Mesenchymal stem cell (in vitro differentiated cells and primary cell): ENCODE data around the gene PNMA5.
A peak's percentile ranks its signal among the peaks of the same experiment; 100 is the strongest.

Source experiments
- DNase-seq: peaks from one replicate; pipeline ENCODE4 v3.0.0-alpha.2; 2013
- H2AFZ ChIP-seq: one replicate; pipeline ENCODE4 v1.6.1; 2013; ENCODE audit warnings: low read depth, mild to moderate bottlenecking, control low read depth, inconsistent platforms, low read length, moderate library complexity
- H2AK5ac ChIP-seq: 2 replicates; pipeline ENCODE4 v1.6.1; 2013; ENCODE audit warnings: low read length, moderate library complexity, mild to moderate bottlenecking, inconsistent platforms; ENCODE audit not compliant: severe bottlenecking
- H2BK120ac ChIP-seq: one replicate; pipeline ENCODE4 v1.6.1; 2013; ENCODE audit warnings: low read depth, mild to moderate bottlenecking, inconsistent platforms, low read length, moderate library complexity
- H2BK12ac ChIP-seq, 2 experiments: one replicate each; pipeline ENCODE4 v1.6.1; 2013; ENCODE audit warnings: inconsistent platforms in 2 of 2, low read length in 2 of 2, mild to moderate bottlenecking in 2 of 2, moderate library complexity in 2 of 2, control low read depth in 1 of 2
- H2BK15ac ChIP-seq: one replicate; pipeline ENCODE4 v1.6.1; 2013; ENCODE audit warnings: mild to moderate bottlenecking, low read depth, inconsistent platforms; ENCODE audit not compliant: poor library complexity, severe bottlenecking
- H2BK5ac ChIP-seq: 2 replicates; pipeline ENCODE4 v1.6.1; 2013; ENCODE audit warnings: low read depth, mild to moderate bottlenecking, low read length, control low read depth, inconsistent platforms; ENCODE audit not compliant: poor library complexity, severe bottlenecking
- H3K14ac ChIP-seq, 2 experiments: one replicate each; pipeline ENCODE4 v1.6.1; 2013; ENCODE audit warnings: inconsistent platforms in 2 of 2, low read length in 2 of 2, control low read depth in 1 of 2, mild to moderate bottlenecking in 1 of 2, moderate library complexity in 1 of 2
- H3K18ac ChIP-seq, 2 experiments: one replicate each; pipeline ENCODE4 v1.6.1; 2013; ENCODE audit warnings: inconsistent platforms in 2 of 2, low read length in 2 of 2, control low read depth in 1 of 2, low read depth in 1 of 2, mild to moderate bottlenecking in 1 of 2
- H3K23ac ChIP-seq, 2 experiments: one replicate each; pipeline ENCODE4 v1.6.1; 2013; ENCODE audit warnings: inconsistent platforms in 2 of 2, low read length in 2 of 2, mild to moderate bottlenecking in 2 of 2, moderate library complexity in 2 of 2, control low read depth in 1 of 2
- H3K27ac ChIP-seq: 2 replicates; pipeline ENCODE4 v1.5.1; 2013; ENCODE audit warnings: mild to moderate bottlenecking, moderate library complexity, low read length, control low read depth, inconsistent platforms; ENCODE audit not compliant: poor library complexity, severe bottlenecking
- H3K27me3 ChIP-seq, 2 experiments: 2 replicates each; pipeline versions ENCODE4 v1.6.1 to v1.7.0; 2013; ENCODE audit warnings: low read length in 2 of 2, mild to moderate bottlenecking in 2 of 2, moderate library complexity in 2 of 2, control low read depth in 1 of 2, inconsistent platforms in 1 of 2; ENCODE audit not compliant: control insufficient read depth in 1 of 2, insufficient read depth in 1 of 2
- H3K36me3 ChIP-seq, 2 experiments: 2 replicates each; pipeline versions ENCODE4 v1.6.1 to v1.7.0; 2013; ENCODE audit warnings: low read length in 2 of 2, control low read depth in 1 of 2, inconsistent platforms in 1 of 2, low read depth in 1 of 2, mild to moderate bottlenecking in 1 of 2; ENCODE audit not compliant: insufficient read depth in 2 of 2, control insufficient read depth in 1 of 2
- H3K4ac ChIP-seq, 2 experiments: one replicate each; pipeline ENCODE4 v1.6.1; 2013; ENCODE audit warnings: inconsistent platforms in 2 of 2, low read length in 2 of 2, mild to moderate bottlenecking in 2 of 2, moderate library complexity in 2 of 2, control low read depth in 1 of 2, low read depth in 1 of 2
- H3K4me1 ChIP-seq: 2 replicates; pipeline ENCODE4 v1.6.1; 2013; ENCODE audit warnings: low read depth, low read length, control low read depth; ENCODE audit not compliant: control insufficient read depth, insufficient read depth
- H3K4me2 ChIP-seq: 2 replicates; pipeline ENCODE4 v1.6.1; 2013; ENCODE audit warnings: low read length, mild to moderate bottlenecking, inconsistent platforms; ENCODE audit not compliant: poor library complexity, severe bottlenecking
- H3K4me3 ChIP-seq, 2 experiments: 2 replicates each; pipeline versions ENCODE4 v1.5.1 to v1.7.0; 2013; ENCODE audit warnings: low read length in 2 of 2, mild to moderate bottlenecking in 2 of 2, control low read depth in 1 of 2, low read depth in 1 of 2; ENCODE audit not compliant: insufficient read depth in 1 of 2
- H3K79me1 ChIP-seq: replicated peaks from 2 replicates; pipeline ENCODE4 v1.6.1; 2013; ENCODE audit warnings: mild to moderate bottlenecking, control low read depth, low read length, inconsistent platforms; ENCODE audit not compliant: poor library complexity, severe bottlenecking
- H3K9ac ChIP-seq: 2 replicates; pipeline ENCODE4 v1.7.0; 2013; ENCODE audit warnings: mild to moderate bottlenecking, low read length, moderate library complexity
- H3K9me3 ChIP-seq: 2 replicates; pipeline ENCODE4 v1.7.0; 2013; ENCODE audit warnings: mild to moderate bottlenecking, low read length; ENCODE audit not compliant: control insufficient read depth
- H4K8ac ChIP-seq: one replicate; pipeline ENCODE4 v1.6.1; 2013; ENCODE audit warnings: inconsistent platforms, mild to moderate bottlenecking, low read length, moderate library complexity
- H4K91ac ChIP-seq: one replicate; pipeline ENCODE4 v1.6.1; 2013; ENCODE audit warnings: mild to moderate bottlenecking, low read length, inconsistent platforms
- WGBS: methylation state at CpG from one replicate; pipeline ENCODE4 v1.1.7; 2013; ENCODE audit warnings: mixed read lengths; 5-methylcytosine and 5-hydroxymethylcytosine counted together

The PNMA5 gene

GRCh38 chrX:152945021-152945979, 48.6 kb downstream of the PNMA5 start:
- no peak overlapping the region for H2BK5ac ChIP-seq
- peaks cover 5% of the 10 kb centered on the region for H3K79me1 ChIP-seq
- no peak overlapping the region for H3K18ac ChIP-seq
- H3K4me2 ChIP-seq, result no peak overlapping the region
- no peak overlapping the region for H2AFZ ChIP-seq
- H3K9me3 ChIP-seq, result no peaks in the 10 kb centered on the region
- peaks cover 0 to 52% of the 10 kb centered on the region in 2 experiments for H3K27me3 ChIP-seq
- peaks cover 0 to 24% of the 10 kb centered on the region in 2 experiments for H3K36me3 ChIP-seq
- no peak overlapping the region for H2BK15ac ChIP-seq
- DNase-seq, result no peak
- H4K91ac ChIP-seq, result no peak overlapping the region
- no peak overlapping the region for H2BK12ac ChIP-seq
- H3K23ac ChIP-seq, result no peak overlapping the region
- H3K4me3 ChIP-seq, result no peak overlapping the region
- no peak overlapping the region for H2BK120ac ChIP-seq
- no peak overlapping the region for H3K9ac ChIP-seq
- WGBS, result 98% methylated on average over 8 of the region's 11 CpGs
- no peak overlapping the region for H3K4ac ChIP-seq
- peaks cover 2% of the 10 kb centered on the region for H3K4me1 ChIP-seq
- no peak overlapping the region for H2AK5ac ChIP-seq
- H4K8ac ChIP-seq, result no peak overlapping the region
- H3K27ac ChIP-seq, result no peak overlapping the region
- H3K14ac ChIP-seq, result no peak overlapping the region

- no peak overlapping the region for H3K27ac ChIP-seq
- H2BK5ac ChIP-seq, result no peak overlapping the region
- H2BK15ac ChIP-seq, result no peak overlapping the region
- 92% methylated on average over 1 of the region's 1 CpG for WGBS
- H3K14ac ChIP-seq, result no peak overlapping the region
- H3K9ac ChIP-seq, result no peak overlapping the region
- H3K18ac ChIP-seq, result no peak overlapping the region
- H2BK120ac ChIP-seq, result no peak overlapping the region
- no peak for DNase-seq
- H3K23ac ChIP-seq, result no peak overlapping the region
- H3K27me3 ChIP-seq, result peaks cover 0 to 46% of the 10 kb centered on the region in 2 experiments
- no peak overlapping the region for H4K91ac ChIP-seq
- no peak overlapping the region for H2AK5ac ChIP-seq
- no peak overlapping the region for H3K4me3 ChIP-seq
- H4K8ac ChIP-seq, result no peak overlapping the region
- peaks cover 2% of the 10 kb centered on the region for H3K4me1 ChIP-seq
- peaks cover 0 to 24% of the 10 kb centered on the region in 2 experiments for H3K36me3 ChIP-seq
- H3K4me2 ChIP-seq, result no peak overlapping the region
- H3K79me1 ChIP-seq, result peaks cover 5% of the 10 kb centered on the region
- H3K9me3 ChIP-seq, result no peaks in the 10 kb centered on the region
- no peak overlapping the region for H2AFZ ChIP-seq
- no peak overlapping the region for H3K4ac ChIP-seq
- H2BK12ac ChIP-seq, result no peak overlapping the region
Measured at GRCh38 chrX:152943826-152944225, 50.1 kb downstream of the PNMA5 start.

- Histone ChIP-seq H3K36me3 (peaks cover 0 to 20% of the 10 kb centered on the region in 2 experiments), H3K4me3 (peak overlapping the region; percentile 64 to 80), H3K79me1 (peaks cover 5% of the 10 kb centered on the region), H3K27ac (no peak overlapping the region), H3K27me3 (peaks cover 0 to 42% of the 10 kb centered on the region in 2 experiments), H2BK120ac (no peak overlapping the region), H3K9ac (peak overlapping the region; percentile 90), H3K9me3 (no peaks in the 10 kb centered on the region), H3K4ac (peak overlapping the region in 1 of 2 experiments; percentile 85), H3K18ac (peak overlapping the region; percentile 89), H3K23ac (no peak overlapping the region), H2BK12ac (no peak overlapping the region), H4K8ac (peak overlapping the region; percentile 91), H3K14ac (peak overlapping the region in 1 of 2 experiments; percentile 86), H2AFZ (peak overlapping the region; percentile 94), H3K4me2 (peak overlapping the region; percentile 54), H2BK5ac (no peak overlapping the region), H2BK15ac (no peak overlapping the region), H4K91ac (peak overlapping the region; percentile 80), H3K4me1 (peaks cover 2% of the 10 kb centered on the region), H2AK5ac (no peak overlapping the region)
- WGBS, result 80% methylated on average over 2 of the region's 11 CpGs
- no peak for DNase-seq
Measured at GRCh38 chrX:152942077-152942442, 51.9 kb downstream of the PNMA5 start.

- peak overlapping the region in 1 of 2 experiments; percentile 85 for H3K4ac ChIP-seq
- no peak overlapping the region for H3K27ac ChIP-seq
- peak overlapping the region; percentile 64 to 80 for H3K4me3 ChIP-seq
- H3K27me3 ChIP-seq, result peaks cover 0 to 45% of the 10 kb centered on the region in 2 experiments
- peak overlapping the region; percentile 54 for H3K4me2 ChIP-seq
- H2BK120ac ChIP-seq, result no peak overlapping the region
- no peak overlapping the region for H2AK5ac ChIP-seq
- H4K8ac ChIP-seq, result peak overlapping the region; percentile 91
- H3K18ac ChIP-seq, result peak overlapping the region; percentile 89
- H2BK15ac ChIP-seq, result no peak overlapping the region
- H2BK5ac ChIP-seq, result no peak overlapping the region
- peak overlapping the region; percentile 80 for H4K91ac ChIP-seq
- H2AFZ ChIP-seq, result peak overlapping the region; percentile 94
- peaks cover 2% of the 10 kb centered on the region for H3K4me1 ChIP-seq
- peaks cover 5% of the 10 kb centered on the region for H3K79me1 ChIP-seq
- peak; percentile 88 for DNase-seq
- H3K9ac ChIP-seq, result peak overlapping the region; percentile 90
- H3K14ac ChIP-seq, result peak overlapping the region in 1 of 2 experiments; percentile 86
- no peaks in the 10 kb centered on the region for H3K9me3 ChIP-seq
- under 1% methylated on average over 34 of the region's 70 CpGs for WGBS
- no peak overlapping the region for H2BK12ac ChIP-seq
- H3K23ac ChIP-seq, result no peak overlapping the region
- peaks cover 0 to 17% of the 10 kb centered on the region in 2 experiments for H3K36me3 ChIP-seq
Measured at GRCh38 chrX:152941328-152942076, 52.4 kb downstream of the PNMA5 start.
